Hepatic stellate cell (primary cell): Measurements from ENCODE around the gene CDH26.

Experiments used
- DNase-seq: peaks from one replicate; pipeline ENCODE4 v3.0.0; 2011; ENCODE audit warnings: low spot score

Gene CDH26

GRCh38 chr20:59958123-59958522 is at the start of gene CDH26:
TSS of gene CDH26 (plus strand) at chr20:59958423. CDS start at chr20:59958727, 304 bp downstream.
- DNase-seq, result no peak

DNA sequence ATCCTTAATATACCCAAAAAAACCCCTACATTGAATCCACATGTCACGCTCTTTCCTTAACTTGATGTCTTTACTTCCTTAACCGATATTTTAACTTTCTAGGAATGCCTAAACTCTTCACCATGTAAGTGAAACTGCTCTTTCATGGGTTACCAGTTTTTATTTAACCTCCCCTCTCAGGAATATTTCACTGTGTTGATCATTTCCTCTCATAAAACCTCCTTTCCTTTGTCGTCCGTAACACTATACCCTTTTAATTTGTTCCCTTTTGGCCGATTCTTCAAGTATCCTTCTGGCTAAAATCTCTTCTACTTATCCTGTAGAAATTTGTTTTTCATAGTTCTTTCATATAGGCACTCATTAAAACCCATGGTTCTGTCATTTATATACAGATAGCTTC is 49.4 kb upstream of the CDH26 start:
- DNase-seq, result no peak

DNA sequence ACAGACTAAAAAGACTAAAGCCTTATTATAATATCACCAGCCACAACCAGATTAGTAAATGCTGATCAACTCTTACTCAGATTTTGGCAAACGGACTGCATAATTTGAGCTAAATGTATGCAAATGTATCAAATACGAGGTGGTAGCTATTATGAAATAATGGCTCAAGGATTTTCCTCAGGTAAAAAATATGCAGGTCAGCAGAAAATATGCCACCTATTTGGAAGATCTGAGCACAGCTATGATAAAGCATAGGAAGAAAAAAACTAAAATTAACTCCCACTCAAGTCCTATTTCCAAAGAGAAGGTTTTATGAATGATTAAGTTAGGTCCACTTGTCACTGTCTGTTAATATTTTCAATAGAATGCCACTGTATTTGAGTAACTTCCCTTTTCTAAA is 47.2 kb upstream of the CDH26 start:
- no peak for DNase-seq

GRCh38 chr20:59912609-59913008 is 45.6 kb upstream of the CDH26 start:
- no peak for DNase-seq

- DNase-seq, result no peak
Observed at GRCh38 chr20:59920944-59921343, 37.3 kb upstream of the CDH26 start.

GRCh38 chr20:59923514-59923913 is 34.7 kb upstream of the CDH26 start:
- no peak for DNase-seq

DNA sequence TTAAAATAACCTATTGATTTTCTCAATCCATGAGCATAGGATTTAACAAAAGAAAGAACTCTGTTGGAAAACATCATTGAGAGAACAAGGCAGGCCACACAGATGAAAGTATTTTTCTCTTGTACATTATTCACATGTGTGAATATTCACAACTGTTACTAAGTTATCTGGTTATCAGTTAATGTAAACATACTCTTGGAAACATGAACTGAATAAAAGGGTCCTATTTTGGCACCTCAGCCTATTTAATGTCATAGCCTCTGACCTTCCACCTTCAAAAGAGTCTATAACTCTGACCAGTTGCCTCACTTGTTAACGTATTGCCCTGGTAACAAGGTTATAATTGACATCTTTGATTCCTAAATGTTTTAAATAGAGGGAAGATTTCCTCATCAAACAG is 32.9 kb upstream of the CDH26 start:
- DNase-seq, result no peak

DNA sequence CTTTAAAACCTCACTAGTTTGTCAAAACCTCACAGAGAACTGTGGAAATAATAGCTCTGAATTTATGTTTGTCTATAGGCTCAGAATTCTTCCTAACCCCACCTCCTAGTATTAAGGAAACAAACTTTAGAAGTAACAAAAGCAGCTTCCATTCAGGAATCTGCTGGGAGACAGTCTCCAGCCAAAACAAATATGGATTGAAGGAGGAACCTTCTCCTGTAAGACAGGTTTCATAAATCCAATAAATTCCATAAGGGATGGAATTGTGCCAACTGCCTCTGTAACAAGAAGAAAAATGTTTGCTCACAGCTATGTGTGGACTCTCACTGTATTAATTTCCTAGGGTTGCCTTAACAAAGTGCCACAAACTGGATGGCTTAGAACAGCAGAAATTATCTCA is 32.3 kb upstream of the CDH26 start:
- DNase-seq, result no peak

GRCh38 chr20:59931511-59932312 is 26.5 kb upstream of the CDH26 start:
- no peak for DNase-seq

GRCh38 chr20:59932616-59933295 is 25.5 kb upstream of the CDH26 start:
- DNase-seq, result no peak

DNA sequence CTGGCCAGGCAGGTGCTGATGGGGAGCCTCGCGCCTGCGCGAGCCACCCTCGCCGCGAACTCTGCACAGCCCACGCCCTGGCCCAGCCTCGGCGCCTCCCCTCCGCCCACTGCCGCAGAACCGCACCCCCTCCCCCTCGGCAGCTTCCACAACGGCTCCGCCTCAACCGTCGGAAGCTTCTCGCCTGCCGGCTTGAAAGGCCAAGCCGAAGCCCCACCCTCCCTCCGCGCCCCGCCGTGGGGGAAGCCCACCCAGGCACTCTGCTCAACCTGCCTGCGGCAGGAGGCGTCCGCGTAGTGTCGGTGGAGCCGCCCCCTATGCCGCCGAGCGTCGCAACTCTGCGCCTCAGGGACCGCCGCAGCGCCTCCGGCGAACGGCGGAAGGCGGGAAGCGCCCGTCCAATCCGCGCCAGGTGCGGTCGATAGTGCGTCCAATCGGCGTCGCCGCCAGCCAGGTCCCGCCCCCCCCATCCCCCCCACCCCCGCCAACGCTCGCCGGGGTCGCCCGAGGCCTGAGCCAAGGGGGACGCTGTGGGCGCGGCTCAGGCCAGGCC is 24.9 kb upstream of the CDH26 start, which contains the start of gene SYCP2:
TSS of gene SYCP2 (minus strand) at position 342 of the 553 bp plus-strand sequence. CDS start 11,224 bp downstream, outside the sequence.
- DNase-seq, result peak; percentile 77

DNA sequence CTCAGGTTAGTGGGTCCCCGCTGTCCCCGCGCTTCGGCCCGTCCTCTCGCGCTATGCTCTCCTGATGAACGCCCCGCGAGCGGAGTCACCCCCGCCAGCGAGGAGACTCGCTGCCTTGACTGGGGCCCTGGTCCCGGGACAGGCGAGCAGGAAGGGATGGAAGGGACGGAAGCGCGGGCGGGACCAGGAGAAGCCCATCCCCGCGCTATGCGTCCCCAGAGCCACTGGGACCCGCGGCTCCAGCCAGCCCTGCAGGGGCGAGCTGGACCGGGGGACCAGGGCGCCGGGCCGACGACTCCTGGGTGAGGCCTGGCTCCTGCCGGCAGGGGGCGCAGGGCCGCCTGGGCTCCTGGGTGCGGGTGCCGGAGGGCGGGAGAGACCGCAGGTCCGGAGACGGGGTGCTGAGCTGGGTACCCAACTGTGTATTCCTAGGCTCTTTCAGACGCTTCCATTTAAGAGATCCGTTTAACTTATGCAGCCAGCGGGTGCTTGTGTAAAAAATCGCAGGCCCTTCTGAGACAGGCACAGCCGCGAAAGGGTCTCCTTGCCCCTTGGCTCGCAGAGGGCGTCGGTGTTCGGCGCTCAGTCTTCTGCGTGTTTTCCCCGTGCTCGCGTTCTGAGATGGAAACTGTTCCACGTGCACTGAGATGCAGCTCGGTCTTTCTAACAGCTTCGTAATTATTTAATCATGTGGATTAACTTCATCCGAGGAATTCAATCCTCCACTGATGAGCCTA is 24.2 kb upstream of the CDH26 start:
- DNase-seq, result peak; percentile 90

DNA sequence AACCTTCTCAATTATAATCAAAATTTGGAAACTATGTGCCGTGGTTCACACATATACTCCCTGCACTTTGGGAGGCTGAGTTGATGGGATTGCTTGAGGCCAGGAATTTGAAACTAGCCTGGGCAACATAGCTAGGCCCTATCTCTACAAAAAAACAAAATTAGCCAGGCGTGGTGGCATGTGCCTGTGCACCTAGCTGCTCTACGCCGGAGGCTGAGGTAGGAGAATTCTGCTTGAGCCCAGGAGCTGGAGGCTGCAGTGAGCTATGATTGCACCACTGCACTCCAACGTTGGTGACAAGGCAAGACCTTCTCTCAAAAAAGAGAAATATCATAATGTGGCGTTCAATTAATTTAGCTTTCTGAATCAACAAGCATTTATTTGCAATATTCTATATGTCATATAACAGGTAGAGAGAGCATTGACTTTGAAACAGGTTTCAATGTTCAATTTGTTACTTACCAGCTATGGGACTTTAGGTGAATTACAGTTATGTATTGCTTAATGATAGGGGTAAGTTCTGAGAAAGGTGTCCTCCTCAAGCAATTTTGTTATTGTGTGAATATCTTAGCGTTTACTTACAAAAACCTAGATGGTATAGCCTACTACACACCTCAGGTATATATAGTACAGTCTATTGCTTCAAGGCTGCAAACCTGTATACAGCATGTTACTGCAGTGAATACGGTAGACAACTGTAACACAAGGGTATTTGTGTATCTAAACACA is 22.6 kb upstream of the CDH26 start:
- no peak for DNase-seq

- DNase-seq, result no peak
Observed at GRCh38 chr20:59936409-59936808, 21.8 kb upstream of the CDH26 start.

DNA sequence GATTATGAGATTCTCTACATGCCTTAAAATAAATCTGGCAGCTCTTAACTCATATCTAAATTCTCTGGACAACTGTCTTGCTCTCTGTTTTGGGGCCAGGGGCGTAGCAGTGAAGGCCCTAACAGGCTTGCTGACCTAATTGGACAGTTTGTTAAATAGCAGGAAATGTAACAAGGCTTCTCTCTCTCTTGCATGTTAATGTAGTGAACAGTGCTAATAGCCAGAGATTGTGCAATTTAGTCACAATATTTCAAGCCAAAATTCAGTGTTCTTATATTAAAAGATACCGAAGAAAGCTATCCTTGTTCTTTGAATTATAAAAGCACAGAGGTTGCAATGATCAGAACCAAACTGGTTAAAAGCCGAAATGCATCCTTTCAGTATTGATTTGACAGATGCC is 21.1 kb upstream of the CDH26 start:
- DNase-seq, result no peak

DNA sequence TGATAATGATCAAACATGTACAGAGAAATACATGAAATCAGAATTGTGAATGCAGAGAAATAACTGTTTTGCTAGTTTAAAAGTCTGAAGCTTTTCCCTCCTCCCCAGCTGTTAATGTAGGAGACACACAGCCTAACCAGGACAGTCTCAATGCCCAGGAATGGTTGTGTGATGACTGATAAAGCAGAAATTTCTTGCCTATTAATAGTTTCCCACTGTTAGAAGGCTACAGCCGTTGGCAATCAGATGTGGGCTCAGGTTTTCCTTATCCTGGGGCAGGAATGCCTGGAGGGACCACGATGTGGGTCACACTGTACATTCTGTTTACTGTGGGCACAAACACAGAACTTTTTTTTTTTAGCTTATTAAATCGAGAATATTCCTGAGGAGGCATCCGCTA is 20.0 kb upstream of the CDH26 start:
- DNase-seq, result peak; percentile 80

DNA sequence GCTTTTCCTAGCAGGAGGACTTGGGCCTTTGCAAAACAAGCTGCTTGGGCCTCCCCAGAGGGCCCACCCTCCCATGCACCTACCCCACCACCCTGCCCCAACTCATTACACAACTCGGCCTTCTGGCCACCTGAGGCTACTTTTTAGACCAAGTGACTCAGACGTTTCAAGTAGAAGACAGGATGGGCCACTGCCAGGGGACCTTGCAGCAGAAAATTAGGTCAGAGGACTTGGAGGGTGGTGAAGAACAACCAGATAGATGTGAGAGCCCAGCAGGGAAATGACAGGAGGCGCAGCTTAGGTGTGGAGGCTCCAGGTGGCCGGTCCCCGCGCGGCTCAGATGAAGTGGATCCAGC is 19.5 kb upstream of the CDH26 start:
- peak; percentile 19 for DNase-seq

GRCh38 chr20:59939052-59939878 is 19.0 kb upstream of the CDH26 start:
- DNase-seq, result no peak

DNA sequence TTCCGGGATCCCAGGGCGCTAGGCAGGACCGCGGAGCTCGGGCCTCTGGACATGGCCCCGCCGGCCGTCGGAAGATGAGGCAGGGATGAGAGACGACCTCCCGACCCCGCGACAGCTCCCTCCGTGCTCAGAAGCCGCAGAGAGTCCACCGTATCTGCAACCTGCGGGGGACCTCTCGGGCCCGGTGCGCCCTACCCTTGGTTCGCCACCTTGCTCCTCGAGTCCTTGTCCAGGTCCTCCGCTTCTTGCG is 18.4 kb upstream of the CDH26 start:
- DNase-seq, result peak; percentile 26

GRCh38 chr20:59940129-59940955 is 17.9 kb upstream of the CDH26 start, which contains the start of the genes FAM217B and PPP1R3D:
TSS of gene FAM217B (plus strand) at chr20:59940389. CDS start at chr20:59943944, 3,555 bp downstream.
TSS of gene PPP1R3D (minus strand) at chr20:59940305. CDS start at chr20:59939931, 374 bp downstream.
- DNase-seq, result peak; percentile 98
